ENCODE results near the gene C6orf120. TPM values are rescaled to one million over a fixed set of nuclear protein-coding genes. Genes with fewer than 3 reads are reported as not detected.

C6orf120 gene
- total and polyA plus RNA-seq, 2 of the 13 experiments (the other 11 are each of a cell fraction or from before 2014, with no cell fraction given) = 21.7 to 29.9 TPM

DNA sequence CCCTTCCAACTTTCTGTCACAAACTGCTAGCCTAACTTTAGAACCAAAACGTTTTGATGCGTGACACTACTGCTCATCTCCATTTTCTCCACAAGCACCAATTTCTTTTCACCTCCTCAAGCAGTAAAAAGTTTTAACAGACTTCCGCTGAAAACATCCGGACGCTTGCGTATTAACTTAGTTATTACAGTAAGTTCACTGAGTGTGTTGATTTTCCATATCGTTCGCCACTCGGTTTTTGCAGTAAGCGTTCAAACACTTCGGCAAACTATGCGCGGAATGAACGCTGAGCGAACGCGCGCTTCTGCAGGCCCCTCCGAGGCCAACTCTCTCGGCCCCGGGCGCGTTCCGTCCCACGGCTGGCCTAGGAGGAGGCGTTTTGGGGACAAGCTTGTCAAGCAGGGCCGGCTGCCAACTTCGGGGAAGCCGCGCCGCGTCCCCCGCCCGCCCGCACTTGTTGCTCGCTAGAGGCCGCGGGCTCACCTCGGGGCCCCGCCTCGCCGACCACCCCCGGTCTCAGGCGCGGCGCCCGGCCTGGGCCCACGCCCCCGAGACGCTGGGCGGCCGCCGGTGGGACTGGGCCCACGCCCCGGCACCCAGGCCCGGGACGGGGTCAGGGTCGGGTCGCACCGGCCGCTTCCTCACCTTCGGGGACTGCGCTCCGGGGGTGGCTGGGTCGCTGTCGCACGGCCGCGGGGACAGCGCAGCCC, 21.4 kb downstream of the C6orf120 start (continued):
- peak; percentile 49; the same call in 1 of the 2 replicates for TF ChIP-seq ZNF749 (CRISPR knock-in tag; IDR thresholded peaks at IDR 0.05; ENCODE audit: borderline replicate concordance)
- TF ChIP-seq RAD21 (CRISPR knock-in tag; IDR thresholded peaks at IDR 0.05) = peak; percentile 28; the same call in 1 of the 2 replicates
- TF ChIP-seq SMARCC2 (IDR thresholded peaks at IDR 0.05) = no peak
- TF ChIP-seq ZNF709 (CRISPR knock-in tag; IDR thresholded peaks at IDR 0.05) = no peak
- TF ChIP-seq KDM2A (CRISPR knock-in tag; IDR thresholded peaks at IDR 0.05; ENCODE audit: borderline replicate concordance, low read depth) = peak; percentile 55
- TF ChIP-seq YY1 (IDR thresholded peaks at IDR 0.05; ENCODE audit: insufficient read depth, insufficient replicate concordance, low read depth, low read length) = peak; percentile 56
- TF ChIP-seq ZBTB7B (CRISPR knock-in tag; IDR thresholded peaks at IDR 0.05) = 0 out of 2 replicates have a peak, but pooled peaks have one; percentile 22
- TF ChIP-seq, protein P1, sequence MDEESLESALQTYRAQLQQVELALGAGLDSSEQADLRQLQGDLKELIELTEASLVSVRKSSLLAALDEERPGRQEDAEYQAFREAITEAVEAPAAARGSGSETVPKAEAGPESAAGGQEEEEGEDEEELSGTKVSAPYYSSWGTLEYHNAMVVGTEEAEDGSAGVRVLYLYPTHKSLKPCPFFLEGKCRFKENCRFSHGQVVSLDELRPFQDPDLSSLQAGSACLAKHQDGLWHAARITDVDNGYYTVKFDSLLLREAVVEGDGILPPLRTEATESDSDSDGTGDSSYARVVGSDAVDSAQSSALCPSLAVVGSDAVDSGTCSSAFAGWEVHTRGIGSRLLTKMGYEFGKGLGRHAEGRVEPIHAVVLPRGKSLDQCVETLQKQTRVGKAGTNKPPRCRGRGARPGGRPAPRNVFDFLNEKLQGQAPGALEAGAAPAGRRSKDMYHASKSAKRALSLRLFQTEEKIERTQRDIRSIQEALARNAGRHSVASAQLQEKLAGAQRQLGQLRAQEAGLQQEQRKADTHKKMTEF (CRISPR knock-in tag; IDR thresholded peaks at IDR 0.05) = peak; percentile 19; the same call in 1 of the 2 replicates
- TF ChIP-seq TEAD3 (CRISPR knock-in tag; optimal IDR thresholded peaks at IDR 0.05; ENCODE audit: borderline replicate concordance) = peak; percentile 52
- TF ChIP-seq, protein P2, sequence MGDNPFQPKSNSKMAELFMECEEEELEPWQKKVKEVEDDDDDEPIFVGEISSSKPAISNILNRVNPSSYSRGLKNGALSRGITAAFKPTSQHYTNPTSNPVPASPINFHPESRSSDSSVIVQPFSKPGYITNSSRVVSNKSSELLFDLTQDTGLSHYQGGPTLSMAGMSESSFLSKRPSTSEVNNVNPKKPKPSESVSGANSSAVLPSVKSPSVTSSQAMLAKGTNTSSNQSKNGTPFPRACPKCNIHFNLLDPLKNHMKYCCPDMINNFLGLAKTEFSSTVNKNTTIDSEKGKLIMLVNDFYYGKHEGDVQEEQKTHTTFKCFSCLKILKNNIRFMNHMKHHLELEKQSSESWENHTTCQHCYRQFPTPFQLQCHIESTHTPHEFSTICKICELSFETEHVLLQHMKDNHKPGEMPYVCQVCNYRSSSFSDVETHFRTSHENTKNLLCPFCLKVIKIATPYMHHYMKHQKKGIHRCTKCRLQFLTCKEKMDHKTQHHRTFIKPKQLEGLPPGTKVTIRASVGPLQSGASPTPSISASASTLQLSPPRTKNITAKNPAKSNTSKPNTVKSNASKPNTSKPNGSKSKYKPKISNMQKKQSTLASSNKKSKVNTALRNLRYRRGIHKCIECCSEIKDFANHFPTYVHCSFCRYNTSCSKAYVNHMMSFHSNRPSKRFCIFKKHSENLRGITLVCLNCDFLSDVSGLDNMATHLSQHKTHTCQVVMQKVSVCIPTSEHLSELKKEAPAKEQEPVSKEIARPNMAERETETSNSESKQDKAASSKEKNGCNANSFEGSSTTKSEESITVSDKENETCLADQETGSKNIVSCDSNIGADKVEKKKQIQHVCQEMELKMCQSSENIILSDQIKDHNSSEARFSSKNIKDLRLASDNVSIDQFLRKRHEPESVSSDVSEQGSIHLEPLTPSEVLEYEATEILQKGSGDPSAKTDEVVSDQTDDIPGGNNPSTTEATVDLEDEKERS (CRISPR knock-in tag; IDR thresholded peaks at IDR 0.05) = no peak
- peak; percentile 33; the same call in 1 of the 2 replicates for TF ChIP-seq RARA (CRISPR knock-in tag; IDR thresholded peaks at IDR 0.05)
- 0 out of 2 replicates have a peak, but pooled peaks have one; percentile 19 for TF ChIP-seq ZC3H4 (CRISPR knock-in tag; IDR thresholded peaks at IDR 0.05; ENCODE audit: borderline replicate concordance)
- TF ChIP-seq ZNF773 (CRISPR knock-in tag; IDR thresholded peaks at IDR 0.05; ENCODE audit: borderline replicate concordance) = 0 out of 2 replicates have a peak, but pooled peaks have one; percentile 28
- 0 out of 2 replicates have a peak, but pooled peaks have one; percentile 28 for TF ChIP-seq MED13 (CRISPR knock-in tag; IDR thresholded peaks at IDR 0.05)
- TF ChIP-seq TBL1XR1 (IDR thresholded peaks at IDR 0.05; ENCODE audit: borderline replicate concordance, low read length, partially characterized antibody) = no peak
- TF ChIP-seq ZNF557 (CRISPR knock-in tag; IDR thresholded peaks at IDR 0.05) = 0 out of 2 replicates have a peak, but pooled peaks have one; percentile 56
- TF ChIP-seq, protein P3, sequence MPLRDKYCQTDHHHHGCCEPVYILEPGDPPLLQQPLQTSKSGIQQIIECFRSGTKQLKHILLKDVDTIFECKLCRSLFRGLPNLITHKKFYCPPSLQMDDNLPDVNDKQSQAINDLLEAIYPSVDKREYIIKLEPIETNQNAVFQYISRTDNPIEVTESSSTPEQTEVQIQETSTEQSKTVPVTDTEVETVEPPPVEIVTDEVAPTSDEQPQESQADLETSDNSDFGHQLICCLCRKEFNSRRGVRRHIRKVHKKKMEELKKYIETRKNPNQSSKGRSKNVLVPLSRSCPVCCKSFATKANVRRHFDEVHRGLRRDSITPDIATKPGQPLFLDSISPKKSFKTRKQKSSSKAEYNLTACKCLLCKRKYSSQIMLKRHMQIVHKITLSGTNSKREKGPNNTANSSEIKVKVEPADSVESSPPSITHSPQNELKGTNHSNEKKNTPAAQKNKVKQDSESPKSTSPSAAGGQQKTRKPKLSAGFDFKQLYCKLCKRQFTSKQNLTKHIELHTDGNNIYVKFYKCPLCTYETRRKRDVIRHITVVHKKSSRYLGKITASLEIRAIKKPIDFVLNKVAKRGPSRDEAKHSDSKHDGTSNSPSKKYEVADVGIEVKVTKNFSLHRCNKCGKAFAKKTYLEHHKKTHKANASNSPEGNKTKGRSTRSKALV (CRISPR knock-in tag; IDR thresholded peaks at IDR 0.05) = peak; percentile 92
- TF ChIP-seq, protein P4, sequence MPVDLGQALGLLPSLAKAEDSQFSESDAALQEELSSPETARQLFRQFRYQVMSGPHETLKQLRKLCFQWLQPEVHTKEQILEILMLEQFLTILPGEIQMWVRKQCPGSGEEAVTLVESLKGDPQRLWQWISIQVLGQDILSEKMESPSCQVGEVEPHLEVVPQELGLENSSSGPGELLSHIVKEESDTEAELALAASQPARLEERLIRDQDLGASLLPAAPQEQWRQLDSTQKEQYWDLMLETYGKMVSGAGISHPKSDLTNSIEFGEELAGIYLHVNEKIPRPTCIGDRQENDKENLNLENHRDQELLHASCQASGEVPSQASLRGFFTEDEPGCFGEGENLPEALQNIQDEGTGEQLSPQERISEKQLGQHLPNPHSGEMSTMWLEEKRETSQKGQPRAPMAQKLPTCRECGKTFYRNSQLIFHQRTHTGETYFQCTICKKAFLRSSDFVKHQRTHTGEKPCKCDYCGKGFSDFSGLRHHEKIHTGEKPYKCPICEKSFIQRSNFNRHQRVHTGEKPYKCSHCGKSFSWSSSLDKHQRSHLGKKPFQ (CRISPR knock-in tag; IDR thresholded peaks at IDR 0.05; ENCODE audit: insufficient replicate concordance) = peak; percentile 76
- TF ChIP-seq TMF1 (CRISPR knock-in tag; IDR thresholded peaks at IDR 0.05; ENCODE audit: low read depth) = no peak; the same call in 1 of the 2 replicates
- no peak; the same call in 1 of the 2 replicates for TF ChIP-seq AHR (CRISPR knock-in tag; IDR thresholded peaks at IDR 0.05)
- TF ChIP-seq CENPT (CRISPR knock-in tag; IDR thresholded peaks at IDR 0.05; ENCODE audit: low read depth) = peak; percentile 56; the same call in 1 of the 2 replicates
